Tibial artery (tissue), 4 donors: ENCODE measurements around the gene NHEJ1.

Experiments used
- DNase-seq, 2 donors: peaks; one replicate each; pipeline ENCODE4 v3.0.0-alpha.2; 2019
- H3K27ac ChIP-seq, 2 donors: fragments of 200-600 bp; sonication (generic) in 1 of 2; 1 replicate in 1 of 2; 2 replicates in 1 of 2; pipeline ENCODE4 v1.5.1; 2018 to 2019; ENCODE audit warnings: mild to moderate bottlenecking in 1 of 2
- H3K27me3 ChIP-seq, 2 donors: fragments of 200-600 bp; sonication (generic) in 1 of 2; one replicate each; pipeline versions ENCODE4 v1.5.1 to v1.6.0; 2016 to 2019
- H3K36me3 ChIP-seq, 3 donors: fragments of 200-600 bp; sonication (generic) in 2 of 3; one replicate each; pipeline ENCODE4 v1.5.1; 2016 to 2019; ENCODE audit warnings: mild to moderate bottlenecking in 2 of 3
- H3K4me1 ChIP-seq, 4 donors: fragments of 200-600 bp; sonication (generic) in 2 of 4; 1 replicate in 3 of 4; 2 replicates in 1 of 4; pipeline ENCODE4 v1.5.1; 2016 to 2019
- H3K4me3 ChIP-seq, 2 donors: fragments of 200-600 bp; sonication (generic) in 1 of 2; 1 replicate in 1 of 2; 2 replicates in 1 of 2; pipeline ENCODE4 v1.5.1; 2018 to 2019; ENCODE audit warnings: mild to moderate bottlenecking in 2 of 2
- H3K9me3 ChIP-seq, 3 donors: fragments of 200-600 bp; sonication (generic) in 1 of 3; one replicate each; pipeline ENCODE4 v1.5.1; 2016 to 2019
- CTCF ChIP-seq, 2 experiments: fragments of 200-600 bp in 1 of 2; fragments of 450-650 bp in 1 of 2; IDR thresholded peaks; one replicate each; pipeline ENCODE4 v1.5.1; 2017 to 2019; ENCODE audit warnings: antibody characterized with exemption in 2 of 2, mild to moderate bottlenecking in 1 of 2, moderate library complexity in 1 of 2
- intact Hi-C: fragments of 100-400 bp; cut with DNase I; formaldehyde crosslinking; loops from one replicate; pipeline ENCODE4 v1.15.0; 2023; ENCODE audit warnings: low total_unique reads

The NHEJ1 gene

GRCh38 chr2:219079417-219079816, 81.2 kb downstream of the NHEJ1 start:
- H3K4me1 ChIP-seq: no peaks in the 10 kb centered on the region
- no peaks in the 10 kb centered on the region for H3K9me3 ChIP-seq
- H3K27me3 ChIP-seq: no peaks in the 10 kb centered on the region
- no peak for TF ChIP-seq CTCF (IDR thresholded peaks at IDR 0.05)
- peaks cover 33 to 38% (median 35%) of the 10 kb centered on the region in 3 donors for H3K36me3 ChIP-seq
- no peak for DNase-seq
- H3K27ac ChIP-seq: no peak overlapping the region
- no peak overlapping the region for H3K4me3 ChIP-seq
- intact Hi-C loops: loop anchor here (5.0 kb wide), 1 partner anchor 33 kb away; no protein-coding TSS in a partner anchor

- peaks cover 37 to 42% (median 38%) of the 10 kb centered on the region in 3 donors for H3K36me3 ChIP-seq
- no peaks in the 10 kb centered on the region for H3K27me3 ChIP-seq
- TF ChIP-seq CTCF (IDR thresholded peaks at IDR 0.05): no peak
- H3K27ac ChIP-seq: no peak overlapping the region
- intact Hi-C loops: loop anchor here (5.0 kb wide), 1 partner anchor 33 kb away; no protein-coding TSS in a partner anchor
- H3K9me3 ChIP-seq: no peaks in the 10 kb centered on the region
- H3K4me3 ChIP-seq: no peak overlapping the region
- no peaks in the 10 kb centered on the region for H3K4me1 ChIP-seq
- no peak for DNase-seq
Measured at GRCh38 chr2:219078951-219079350, 81.7 kb downstream of the NHEJ1 start.

GRCh38 chr2:219078126-219078525, 82.5 kb downstream of the NHEJ1 start:
- no peaks in the 10 kb centered on the region for H3K9me3 ChIP-seq
- peaks cover 37 to 42% (median 40%) of the 10 kb centered on the region in 3 donors for H3K36me3 ChIP-seq
- H3K27me3 ChIP-seq: no peaks in the 10 kb centered on the region
- no peak overlapping the region for H3K4me3 ChIP-seq
- intact Hi-C loops: loop anchor here (5.0 kb wide), 1 partner anchor 34 kb away; no protein-coding TSS in a partner anchor
- no peak overlapping the region for H3K27ac ChIP-seq
- no peak for DNase-seq
- TF ChIP-seq CTCF (IDR thresholded peaks at IDR 0.05): no peak
- no peaks in the 10 kb centered on the region for H3K4me1 ChIP-seq

GRCh38 chr2:219076253-219076652, 84.4 kb downstream of the NHEJ1 start:
- no peak for TF ChIP-seq CTCF (IDR thresholded peaks at IDR 0.05)
- Histone ChIP-seq H3K9me3 (no peaks in the 10 kb centered on the region), H3K4me3 (no peak overlapping the region), H3K27me3 (no peaks in the 10 kb centered on the region), H3K36me3 (peaks cover 37 to 43% (median 40%) of the 10 kb centered on the region in 3 donors), H3K27ac (no peak overlapping the region), H3K4me1 (no peaks in the 10 kb centered on the region)
- DNase-seq: no peak
- intact Hi-C loops: loop anchor here (5.0 kb wide), 1 partner anchor 36 kb away; no protein-coding TSS in a partner anchor

- Histone ChIP-seq H3K27ac (no peak overlapping the region), H3K36me3 (peaks cover 37 to 46% (median 40%) of the 10 kb centered on the region in 3 donors), H3K4me3 (no peak overlapping the region), H3K27me3 (no peaks in the 10 kb centered on the region), H3K4me1 (no peaks in the 10 kb centered on the region), H3K9me3 (no peaks in the 10 kb centered on the region)
- intact Hi-C loops: no loop called here
- peak in 1 of 2 experiments; percentile 25 for TF ChIP-seq CTCF (IDR thresholded peaks at IDR 0.05)
- no peak for DNase-seq
Measured at GRCh38 chr2:219073413-219074129, 87.0 kb downstream of the NHEJ1 start.
